Fibroblast of lung (primary cell): Measurements from ENCODE around the gene DLL4.

Experiments used
- EZH2 ChIP-seq: IDR thresholded peaks from 2 replicates; pipeline ENCODE4 v1.5.1; 2012; ENCODE audit warnings: low read length, control low read depth, mild to moderate bottlenecking; ENCODE audit errors: missing control alignments
- TF ChIP-seq, protein P1 (sequence below), 2 donors: IDR thresholded peaks in 1 of 2; conservative IDR thresholded peaks in 1 of 2; 1 replicate in 1 of 2; 2 replicates in 1 of 2; pipeline ENCODE4 v1.5.1; 2011 to 2012; ENCODE audit warnings: low read length in 2 of 2, control low read depth in 1 of 2, inconsistent platforms in 1 of 2, low read depth in 1 of 2, mild to moderate bottlenecking in 1 of 2

DNA sequence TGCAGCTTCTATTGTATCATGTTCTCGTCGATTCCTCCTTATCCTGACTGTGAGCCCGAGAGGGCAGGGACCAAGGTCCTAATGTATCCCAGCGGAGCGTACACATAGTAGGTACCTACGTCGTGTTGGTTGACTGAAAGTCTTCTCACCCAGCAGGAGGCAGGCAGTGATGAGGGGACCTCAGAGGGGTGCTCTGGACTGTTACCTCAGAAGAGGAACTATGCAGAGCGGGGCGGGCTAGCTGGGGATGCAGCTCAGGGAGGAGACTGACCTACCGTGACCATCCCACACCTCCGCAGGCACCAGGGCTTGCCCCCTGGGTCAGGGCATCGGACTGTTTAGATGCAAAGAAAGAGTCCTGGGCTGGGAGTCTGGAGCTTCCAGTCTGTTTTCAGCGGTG is 35.5 kb downstream of the DLL4 start:
- TF ChIP-seq, protein P1, sequence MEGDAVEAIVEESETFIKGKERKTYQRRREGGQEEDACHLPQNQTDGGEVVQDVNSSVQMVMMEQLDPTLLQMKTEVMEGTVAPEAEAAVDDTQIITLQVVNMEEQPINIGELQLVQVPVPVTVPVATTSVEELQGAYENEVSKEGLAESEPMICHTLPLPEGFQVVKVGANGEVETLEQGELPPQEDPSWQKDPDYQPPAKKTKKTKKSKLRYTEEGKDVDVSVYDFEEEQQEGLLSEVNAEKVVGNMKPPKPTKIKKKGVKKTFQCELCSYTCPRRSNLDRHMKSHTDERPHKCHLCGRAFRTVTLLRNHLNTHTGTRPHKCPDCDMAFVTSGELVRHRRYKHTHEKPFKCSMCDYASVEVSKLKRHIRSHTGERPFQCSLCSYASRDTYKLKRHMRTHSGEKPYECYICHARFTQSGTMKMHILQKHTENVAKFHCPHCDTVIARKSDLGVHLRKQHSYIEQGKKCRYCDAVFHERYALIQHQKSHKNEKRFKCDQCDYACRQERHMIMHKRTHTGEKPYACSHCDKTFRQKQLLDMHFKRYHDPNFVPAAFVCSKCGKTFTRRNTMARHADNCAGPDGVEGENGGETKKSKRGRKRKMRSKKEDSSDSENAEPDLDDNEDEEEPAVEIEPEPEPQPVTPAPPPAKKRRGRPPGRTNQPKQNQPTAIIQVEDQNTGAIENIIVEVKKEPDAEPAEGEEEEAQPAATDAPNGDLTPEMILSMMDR (conservative IDR thresholded peaks at IDR 0.05 in 1 of 2, IDR thresholded peaks at IDR 0.05 in 1 of 2; ENCODE audit: low read depth in 1 of 2, low read length in 2 of 2): no peak
- TF ChIP-seq EZH2: no peak
